IPS DF 19.7 (cell line): ENCODE measurements around the gene GCGR.

Source experiments
- DNase-seq: peaks from one replicate; pipeline ENCODE4 v3.0.0-alpha.2; 2013; ENCODE audit warnings: low read depth, low spot score

Gene GCGR

GRCh38 chr17:81803728-81804558 is at the start of gene GCGR:
GCGR (plus strand) TSS chr17:81804150; CDS start chr17:81809019, 4,869 bp downstream.
- DNase-seq: no peak

DNA sequence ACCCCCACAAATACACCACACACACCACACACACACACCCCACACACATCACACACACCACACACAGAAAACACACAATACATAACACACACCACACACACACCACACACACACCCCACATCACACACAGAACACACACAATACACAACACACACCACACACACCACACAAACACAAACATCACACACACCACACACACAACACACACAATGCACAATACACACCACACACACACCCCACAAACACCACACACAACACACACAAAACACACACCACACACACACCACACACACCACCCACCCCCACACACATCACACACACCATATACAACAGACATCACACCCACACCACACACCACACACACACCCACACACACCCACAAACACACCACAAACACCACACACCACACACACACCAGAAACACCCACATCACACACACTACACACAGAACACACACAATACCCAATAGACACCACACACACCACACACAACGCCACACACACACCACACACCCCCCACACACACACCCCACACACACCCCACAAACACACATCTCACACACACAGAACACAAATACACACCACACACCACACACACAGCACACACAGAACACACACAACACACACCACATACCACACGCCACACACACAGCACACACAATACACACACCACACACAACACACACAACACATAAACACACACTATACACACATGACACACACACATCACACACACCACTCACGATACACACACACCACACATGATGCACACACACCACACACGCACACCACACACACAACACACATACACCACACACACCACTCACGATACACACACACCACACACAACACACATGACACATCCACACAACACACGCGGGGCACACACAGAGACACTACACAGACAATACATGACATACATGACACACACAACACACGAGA is 11.0 kb upstream of the GCGR start:
- DNase-seq: no peak

DNA sequence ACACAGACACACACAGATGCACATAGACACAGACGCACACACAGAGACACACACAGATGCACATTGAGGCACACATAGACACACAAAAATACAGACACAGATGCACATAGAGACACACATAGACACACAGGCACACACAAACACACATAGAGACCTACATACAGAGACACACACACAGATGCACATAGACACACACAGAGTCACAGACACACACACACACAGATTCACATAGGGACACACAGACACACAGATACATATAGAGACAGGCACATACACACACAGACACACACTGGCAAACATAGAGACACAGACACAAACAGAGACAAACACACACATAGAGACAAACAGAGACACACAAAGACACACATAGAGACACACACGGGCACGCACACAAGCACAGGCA is 9.9 kb upstream of the GCGR start:
- no peak for DNase-seq

DNA sequence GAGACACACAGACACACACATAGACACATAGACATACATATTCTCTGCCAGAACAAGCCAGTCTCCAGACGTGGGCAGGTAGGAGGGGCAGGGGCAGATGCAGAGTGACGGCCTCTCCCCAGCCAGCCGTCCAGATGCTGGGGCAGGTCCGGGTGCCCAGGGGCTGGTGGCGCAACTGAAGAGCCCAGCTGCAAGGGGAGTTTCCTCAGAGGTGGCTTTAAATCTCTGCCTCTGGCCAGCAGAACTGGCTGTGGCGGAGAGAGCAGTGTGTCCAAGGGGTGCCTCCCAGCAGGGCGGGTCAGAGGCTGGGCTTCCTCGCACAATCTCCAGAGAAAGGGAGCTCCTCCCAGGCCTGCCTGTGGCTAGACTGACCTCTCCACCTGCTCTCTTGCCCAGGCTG is 9.4 kb upstream of the GCGR start:
- no peak for DNase-seq

- DNase-seq: no peak
Measured at GRCh38 chr17:81801327-81801726, 2.6 kb upstream of the GCGR start.

DNA sequence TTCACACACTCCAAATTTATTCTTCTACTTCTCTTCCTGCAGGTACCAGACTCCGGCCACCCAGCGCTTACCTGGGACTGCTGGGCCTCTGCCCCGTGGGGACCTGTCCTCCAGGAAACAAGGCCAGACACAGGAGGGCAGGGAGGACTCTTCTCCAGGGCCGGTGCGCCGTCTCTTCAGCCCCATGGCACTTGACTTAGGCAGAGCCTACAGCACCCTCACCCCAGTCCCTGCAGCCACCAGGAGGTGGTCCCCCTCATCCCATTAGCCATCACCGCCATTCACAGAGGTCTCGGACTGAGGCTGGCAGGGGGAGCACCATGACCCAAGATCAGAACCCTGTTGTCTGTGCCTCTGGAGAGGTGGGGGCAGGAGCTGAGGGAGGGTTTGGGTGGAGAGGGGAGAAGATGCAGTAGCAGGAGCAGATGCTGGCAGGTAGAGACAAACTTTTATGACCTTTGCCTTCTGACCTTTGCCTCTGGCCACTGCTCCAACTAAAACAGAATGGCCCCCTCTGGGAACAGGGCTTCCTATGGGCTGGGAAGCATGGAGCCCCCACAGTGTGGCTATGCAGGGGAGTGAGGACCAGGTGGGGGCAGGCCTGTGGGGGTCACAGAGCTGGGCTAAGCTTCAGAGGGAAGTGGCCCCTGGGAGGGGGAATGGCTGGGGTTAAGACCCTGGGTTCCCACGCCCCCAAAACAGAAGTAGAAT is 1.7 kb upstream of the GCGR start:
- DNase-seq: no peak

- DNase-seq: no peak
Measured at GRCh38 chr17:81802856-81803643, 900 bp upstream of the GCGR start.

- DNase-seq: no peak
Measured at GRCh38 chr17:81804559-81805399, 829 bp downstream of the GCGR start.

GRCh38 chr17:81805707-81806460 is 1.9 kb downstream of the GCGR start:
- no peak for DNase-seq

- DNase-seq: no peak
Measured at GRCh38 chr17:81806461-81807209, 2.7 kb downstream of the GCGR start.

DNA sequence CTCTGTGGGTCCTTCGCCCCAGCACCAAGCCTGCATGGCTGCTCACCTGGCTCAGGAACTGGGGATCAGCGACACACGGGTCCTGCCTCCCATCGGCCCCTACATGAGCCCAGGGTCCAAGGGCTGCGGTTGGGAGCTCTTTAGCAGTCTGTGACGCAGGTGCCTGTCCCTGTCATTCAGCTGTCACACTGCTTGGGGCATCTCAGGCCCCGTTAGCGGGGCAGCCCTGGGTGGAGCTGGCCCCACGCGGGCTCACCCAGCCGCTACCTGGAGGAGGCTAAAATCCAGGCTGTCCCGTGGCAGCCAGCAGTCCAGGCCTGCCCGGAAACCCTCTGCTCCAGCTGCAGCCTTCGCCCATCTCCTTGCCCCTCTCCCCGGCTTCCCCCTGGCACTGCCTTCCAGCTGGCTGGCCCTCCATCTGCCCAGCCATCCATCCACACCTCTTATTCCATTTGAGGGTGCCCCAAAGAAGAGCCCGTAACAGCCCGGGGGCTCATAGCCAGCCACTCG is 3.3 kb downstream of the GCGR start:
- no peak for DNase-seq

DNA sequence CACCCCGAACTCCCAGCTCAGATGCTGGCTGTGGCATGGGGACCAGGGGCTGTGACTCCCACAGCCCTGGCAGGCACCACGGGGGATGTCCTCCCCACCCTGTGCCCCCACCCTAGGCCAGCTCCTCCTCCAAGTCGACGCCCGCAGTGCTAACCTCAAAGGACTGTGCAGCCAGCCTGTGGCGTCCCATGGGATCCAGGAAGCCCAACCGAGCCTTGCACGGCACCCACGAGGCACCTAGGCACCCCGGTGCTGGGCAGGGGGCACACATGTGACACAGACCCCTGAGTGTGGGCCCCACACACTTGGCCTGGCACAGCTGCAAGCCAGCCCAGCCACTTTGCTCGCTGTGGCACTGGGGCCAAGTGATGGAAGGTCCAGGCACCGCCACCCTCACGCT is 3.9 kb downstream of the GCGR start:
- DNase-seq: no peak

- no peak for DNase-seq
Measured at GRCh38 chr17:81808778-81809555, 5.0 kb downstream of the GCGR start.

- no peak for DNase-seq
Measured at GRCh38 chr17:81809556-81809998, 5.6 kb downstream of the GCGR start.

DNA sequence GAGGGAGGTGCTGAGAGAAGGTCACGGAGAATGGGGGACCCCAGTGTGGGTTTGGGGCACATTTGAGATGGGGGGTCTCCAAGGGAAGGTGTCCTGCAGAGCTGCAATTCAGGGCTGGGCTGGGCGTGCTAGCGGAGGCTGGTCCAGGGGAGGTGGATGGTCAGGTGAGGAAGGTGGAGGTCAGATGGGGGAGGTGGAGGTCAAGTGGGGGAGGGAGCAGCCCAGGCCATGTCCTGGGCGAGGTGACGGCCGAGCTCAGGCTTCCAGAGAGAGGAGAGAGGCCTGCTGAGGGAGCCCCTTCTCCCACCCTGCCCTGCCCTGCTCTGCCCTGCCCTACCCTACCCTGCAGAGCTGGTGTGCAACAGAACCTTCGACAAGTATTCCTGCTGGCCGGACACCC is 6.5 kb downstream of the GCGR start:
- DNase-seq: no peak

GRCh38 chr17:81810892-81811704 is 7.1 kb downstream of the GCGR start:
- no peak for DNase-seq
